Ishikawa (cell line): ENCODE measurements around the gene PREX1.

Source experiments
- CEBPB ChIP-seq: IDR thresholded peaks from 2 replicates; pipeline ENCODE4 v1.6.1; 2012
- CREB1 ChIP-seq: IDR thresholded peaks from 2 replicates; pipeline ENCODE4 v1.6.1; 2012; ENCODE audit warnings: low read depth
- EGR1 ChIP-seq: IDR thresholded peaks from 2 replicates; pipeline ENCODE4 v1.6.1; 2012
- EP300 ChIP-seq: IDR thresholded peaks from 2 replicates; pipeline ENCODE4 v1.6.1; 2012; ENCODE audit warnings: borderline replicate concordance
- MAX ChIP-seq: IDR thresholded peaks from 2 replicates; pipeline ENCODE4 v1.6.1; 2012
- NFIC ChIP-seq: IDR thresholded peaks from 2 replicates; pipeline ENCODE4 v1.6.1; 2012
- RAD21 ChIP-seq: IDR thresholded peaks from 2 replicates; pipeline ENCODE4 v1.6.1; 2012; ENCODE audit warnings: low read depth
- REST ChIP-seq: IDR thresholded peaks from 2 replicates; pipeline ENCODE4 v1.6.1; 2012; ENCODE audit warnings: low read depth, mild to moderate bottlenecking
- TAF1 ChIP-seq: IDR thresholded peaks from 2 replicates; pipeline ENCODE4 v1.6.1; 2012; ENCODE audit warnings: low read depth, mild to moderate bottlenecking
- TEAD4 ChIP-seq: IDR thresholded peaks from 2 replicates; pipeline ENCODE4 v1.6.1; 2012
- USF1 ChIP-seq: IDR thresholded peaks from 2 replicates; pipeline ENCODE4 v1.6.1; 2012
- YY1 ChIP-seq: IDR thresholded peaks from 2 replicates; pipeline ENCODE4 v1.6.1; 2012; ENCODE audit warnings: low read depth

GRCh38 chr20:48613926-48614325, 213.9 kb downstream of the PREX1 start:
- TF ChIP-seq EP300 (no peak), YY1 (no peak), TAF1 (no peak), REST (no peak), TEAD4 (no peak), EGR1 (no peak), MAX (no peak), CEBPB (no peak), RAD21 (no peak), USF1 (no peak), NFIC (no peak), CREB1 (no peak)
